ENCODE data around the gene ARHGEF2. TPM values are rescaled to one million over a fixed set of nuclear protein-coding genes. Genes with fewer than 3 reads are reported as not detected.
A peak's percentile ranks its signal among the peaks of the same experiment; 100 is the strongest.

ARHGEF2 gene
- total and polyA plus RNA-seq, 9 of the 15 experiments (the other 6 are each of a cell fraction or from before 2014, with no cell fraction given) = 7.1 to 162 (median 62.2) TPM

- Histone ChIP-seq H3K9me1 (ENCODE audit: control insufficient read depth, insufficient read depth, low read length) (no peaks in the 10 kb centered on the region), H3K36me3 (ENCODE audit: control insufficient read depth, insufficient read depth, low read length) (peaks cover 41% of the 10 kb centered on the region; the same call in 2 of the 3 replicates), H2AFZ (ENCODE audit: low read depth, low read length) (no peak overlapping the region), H3K9ac (ENCODE audit: insufficient read depth in 1 of 2, low read depth in 2 of 2, low read length in 2 of 2) (peak overlapping the region; percentile 89 to 97), H4K20me1 (replicated peaks; ENCODE audit: control insufficient read depth, insufficient read depth, low read length) (peaks cover 14% of the 10 kb centered on the region; the same call in 1 of the 2 replicates), H3K9me3 (replicated peaks; ENCODE audit: control insufficient read depth, insufficient read depth, low read depth, low read length) (no peaks in the 10 kb centered on the region), H3K27ac (ENCODE audit: extremely low read depth, low read depth, low read length) (peak overlapping the region; percentile 93), H3K4me1 (replicated peaks in 1 of 2; ENCODE audit: control insufficient read depth in 2 of 2, insufficient read depth in 2 of 2, low read length in 2 of 2) (peaks cover 58 to 74% of the 10 kb centered on the region in 2 experiments), H3K4me3 (peak overlapping the region; percentile 82; the same call in 1 of the 2 replicates), H3K27me3 (ENCODE audit: control insufficient read depth in 2 of 2, insufficient read depth in 2 of 2, low read length in 2 of 2) (no peaks in the 10 kb centered on the region), H3K4me2 (ENCODE audit: insufficient read depth, low read length) (peak overlapping the region; percentile 97), H3K79me2 (ENCODE audit: control insufficient read depth, insufficient read depth, low read length) (peaks cover 97% of the 10 kb centered on the region)
- ATAC-seq (no peak), DNase-seq (ENCODE audit: extremely low read depth in 1 of 4, low spot score in 3 of 4) (no peak), FAIRE-seq (no peak)
- TF ChIP-seq CBX3 (IDR thresholded peaks at IDR 0.05; ENCODE audit: borderline replicate concordance in 1 of 2, low read length in 2 of 2) (no peak), TFAP4 (CRISPR knock-in tag; IDR thresholded peaks at IDR 0.05; ENCODE audit: borderline replicate concordance) (0 out of 2 replicates have a peak, but pooled peaks have one; percentile 14), POLR2G (IDR thresholded peaks at IDR 0.05; ENCODE audit: low read depth, low read length) (0 out of 2 replicates have a peak, but pooled peaks have one; percentile 27), ZNF253 (CRISPR knock-in tag; conservative IDR thresholded peaks at IDR 0.05) (no peak), RBFOX2 (IDR thresholded peaks at IDR 0.05; ENCODE audit: low read depth, low read length) (peak; percentile 48), FOXP1 (CRISPR knock-in tag; IDR thresholded peaks at IDR 0.05) (no peak)
- BruUV-seq (replicated peaks) = no TSS peak
- intact Hi-C loops (cut with micrococcal nuclease) (no loop called here), in situ Hi-C loops (cut with MboI) (no loop called here)
- ChIA-PET POLR2A (interaction anchor here (0.6 to 8.5 kb wide), 13 partner anchors 9 to 227 kb away, joined by 3 to 50 read pairs (median 3); partner anchors contain the start of genes KHDC4 and SYT11), CTCF (ENCODE audit: low intra/inter-chr PET ratio) (no interaction called here)
- 72% methylated on average over 13 of the region's 13 CpGs for WGBS (ENCODE audit: insufficient coverage, low coverage, missing lambda C conversion rate)
These were observed 3.9 kb downstream of the ARHGEF2 start for GRCh38 chr1:155974208-155975115.

All from K562 (cell line).